Neutrophil (primary cell): ENCODE data around the gene SEMA4G.

Experiments used
- H3K27ac ChIP-seq: fragments of 200-600 bp; sonication (generic); 2 replicates; pipeline ENCODE4 v1.5.1; 2016; ENCODE audit warnings: mild to moderate bottlenecking, moderate library complexity
- H3K27me3 ChIP-seq: fragments of 200-600 bp; sonication (generic); 2 replicates; pipeline ENCODE4 v1.6.0; 2016; ENCODE audit warnings: mild to moderate bottlenecking
- H3K36me3 ChIP-seq: fragments of 200-600 bp; sonication (generic); 2 replicates; pipeline ENCODE4 v1.5.1; 2017
- H3K4me1 ChIP-seq, 2 experiments: fragments of 200-600 bp in 1 of 2; sonication (generic) in 1 of 2; 1 replicate in 1 of 2; 2 replicates in 1 of 2; pipeline versions ENCODE4 v1.5.1 to v1.6.1; 2013 to 2016; ENCODE audit warnings: low read depth in 1 of 2, low read length in 1 of 2, mild to moderate bottlenecking in 1 of 2, moderate library complexity in 1 of 2; ENCODE audit not compliant: control insufficient read depth in 1 of 2, insufficient read depth in 1 of 2
- H3K4me3 ChIP-seq, 2 experiments: fragments of 200-600 bp in 1 of 2; sonication (generic) in 1 of 2; 1 replicate in 1 of 2; 2 replicates in 1 of 2; pipeline ENCODE4 v1.5.1; 2013 to 2016; ENCODE audit warnings: low read depth in 1 of 2, low read length in 1 of 2, mild to moderate bottlenecking in 1 of 2, moderate library complexity in 1 of 2
- H3K9me3 ChIP-seq: fragments of 200-600 bp; sonication (generic); 2 replicates; pipeline ENCODE4 v1.5.1; 2016
- CTCF ChIP-seq: fragments of 200-600 bp; sonication (generic); IDR thresholded peaks from 2 replicates; pipeline ENCODE4 v1.5.1; 2016; ENCODE audit warnings: antibody characterized with exemption

Gene SEMA4G

GRCh38 chr10:100998183-100998990 is 29.1 kb downstream of the SEMA4G start:
- Histone ChIP-seq H3K4me1 (peaks cover 28 to 38% of the 10 kb centered on the region in 2 experiments), H3K27me3 (no peaks in the 10 kb centered on the region), H3K36me3 (no peaks in the 10 kb centered on the region), H3K4me3 (peak overlapping the region; percentile 91 to 94), H3K9me3 (no peaks in the 10 kb centered on the region), H3K27ac (peak overlapping the region; percentile 58)
- no peak for TF ChIP-seq CTCF

GRCh38 chr10:100998991-100999741 is 29.9 kb downstream of the SEMA4G start:
- H3K27ac ChIP-seq: peak overlapping the region; percentile 58
- H3K4me3 ChIP-seq: peak overlapping the region; percentile 91 to 94
- H3K9me3 ChIP-seq: no peaks in the 10 kb centered on the region
- H3K36me3 ChIP-seq: no peaks in the 10 kb centered on the region
- peaks cover 28 to 38% of the 10 kb centered on the region in 2 experiments for H3K4me1 ChIP-seq
- peak; percentile 98 for TF ChIP-seq CTCF
- no peaks in the 10 kb centered on the region for H3K27me3 ChIP-seq

- no peaks in the 10 kb centered on the region for H3K9me3 ChIP-seq
- H3K4me3 ChIP-seq: peak within 1 kb of the TSS; percentile 91 to 94
- no peak for TF ChIP-seq CTCF
- H3K4me1 ChIP-seq: peaks cover 28 to 38% of the 10 kb centered on the region in 2 experiments
- H3K27ac ChIP-seq: peak within 1 kb of the TSS; percentile 58
- no peaks in the 10 kb centered on the region for H3K27me3 ChIP-seq
- no peaks in the 10 kb centered on the region for H3K36me3 ChIP-seq
These were observed 30.4 kb downstream of the SEMA4G start, which contains the start of gene LZTS2 for GRCh38 chr10:100999742-101000126. TSS of gene LZTS2 (plus strand) at chr10:100999808. CDS start at chr10:101002539, 2,731 bp downstream.

GRCh38 chr10:101000127-101000914 is 31.0 kb downstream of the SEMA4G start:
- Histone ChIP-seq H3K36me3 (peaks cover 3% of the 10 kb centered on the region), H3K9me3 (no peaks in the 10 kb centered on the region), H3K27me3 (no peaks in the 10 kb centered on the region), H3K4me1 (peaks cover 28 to 38% of the 10 kb centered on the region in 2 experiments), H3K4me3 (peak overlapping the region; percentile 91 to 94), H3K27ac (no peak overlapping the region)
- no peak for TF ChIP-seq CTCF

- H3K4me3 ChIP-seq: no peak overlapping the region
These were observed 31.8 kb downstream of the SEMA4G start for GRCh38 chr10:101000915-101001658.

More at GRCh38 chr10:101000915-101001658, 31.8 kb downstream of the SEMA4G start:
- no peak for TF ChIP-seq CTCF
- Histone ChIP-seq H3K4me1 (peaks cover 28 to 38% of the 10 kb centered on the region in 2 experiments), H3K27me3 (no peaks in the 10 kb centered on the region), H3K27ac (no peak overlapping the region), H3K9me3 (no peaks in the 10 kb centered on the region), H3K36me3 (peaks cover 9% of the 10 kb centered on the region)
